ENCODE results near the gene BEST1.

DNA sequence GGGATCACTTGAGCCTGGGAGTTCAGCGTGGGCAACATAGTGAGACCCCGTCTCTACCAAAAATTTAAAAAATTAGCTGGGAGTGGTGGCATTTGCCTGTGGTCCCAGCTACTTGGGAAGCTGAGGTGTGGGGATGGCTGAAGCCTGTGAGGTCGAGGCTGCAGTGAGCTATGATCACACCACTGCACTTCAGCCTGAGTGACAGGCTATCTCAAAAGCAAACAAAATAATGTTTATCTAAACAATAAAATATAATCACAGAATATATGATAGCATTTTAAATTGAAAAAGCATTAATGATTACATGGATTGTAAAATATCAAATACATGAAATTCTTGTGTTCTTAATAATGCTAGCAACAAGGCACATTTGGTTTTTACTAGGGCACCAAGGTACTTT lies 2.7 kb downstream of the BEST1 start:
- TF ChIP-seq, protein P1, sequence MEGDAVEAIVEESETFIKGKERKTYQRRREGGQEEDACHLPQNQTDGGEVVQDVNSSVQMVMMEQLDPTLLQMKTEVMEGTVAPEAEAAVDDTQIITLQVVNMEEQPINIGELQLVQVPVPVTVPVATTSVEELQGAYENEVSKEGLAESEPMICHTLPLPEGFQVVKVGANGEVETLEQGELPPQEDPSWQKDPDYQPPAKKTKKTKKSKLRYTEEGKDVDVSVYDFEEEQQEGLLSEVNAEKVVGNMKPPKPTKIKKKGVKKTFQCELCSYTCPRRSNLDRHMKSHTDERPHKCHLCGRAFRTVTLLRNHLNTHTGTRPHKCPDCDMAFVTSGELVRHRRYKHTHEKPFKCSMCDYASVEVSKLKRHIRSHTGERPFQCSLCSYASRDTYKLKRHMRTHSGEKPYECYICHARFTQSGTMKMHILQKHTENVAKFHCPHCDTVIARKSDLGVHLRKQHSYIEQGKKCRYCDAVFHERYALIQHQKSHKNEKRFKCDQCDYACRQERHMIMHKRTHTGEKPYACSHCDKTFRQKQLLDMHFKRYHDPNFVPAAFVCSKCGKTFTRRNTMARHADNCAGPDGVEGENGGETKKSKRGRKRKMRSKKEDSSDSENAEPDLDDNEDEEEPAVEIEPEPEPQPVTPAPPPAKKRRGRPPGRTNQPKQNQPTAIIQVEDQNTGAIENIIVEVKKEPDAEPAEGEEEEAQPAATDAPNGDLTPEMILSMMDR (IDR thresholded peaks at IDR 0.05; ENCODE audit: low read depth, low read length), result no peak
- TF ChIP-seq, protein P2, sequence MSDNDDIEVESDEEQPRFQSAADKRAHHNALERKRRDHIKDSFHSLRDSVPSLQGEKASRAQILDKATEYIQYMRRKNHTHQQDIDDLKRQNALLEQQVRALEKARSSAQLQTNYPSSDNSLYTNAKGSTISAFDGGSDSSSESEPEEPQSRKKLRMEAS (IDR thresholded peaks at IDR 0.05; ENCODE audit: low read depth, low read length), result no peak
- no peak for TF ChIP-seq POLR2A (IDR thresholded peaks at IDR 0.05; ENCODE audit: extremely low read depth, insufficient read length)

All from NB4 (cell line).